Measurements from ENCODE around the gene STXBP5.

The STXBP5 gene

DNA sequence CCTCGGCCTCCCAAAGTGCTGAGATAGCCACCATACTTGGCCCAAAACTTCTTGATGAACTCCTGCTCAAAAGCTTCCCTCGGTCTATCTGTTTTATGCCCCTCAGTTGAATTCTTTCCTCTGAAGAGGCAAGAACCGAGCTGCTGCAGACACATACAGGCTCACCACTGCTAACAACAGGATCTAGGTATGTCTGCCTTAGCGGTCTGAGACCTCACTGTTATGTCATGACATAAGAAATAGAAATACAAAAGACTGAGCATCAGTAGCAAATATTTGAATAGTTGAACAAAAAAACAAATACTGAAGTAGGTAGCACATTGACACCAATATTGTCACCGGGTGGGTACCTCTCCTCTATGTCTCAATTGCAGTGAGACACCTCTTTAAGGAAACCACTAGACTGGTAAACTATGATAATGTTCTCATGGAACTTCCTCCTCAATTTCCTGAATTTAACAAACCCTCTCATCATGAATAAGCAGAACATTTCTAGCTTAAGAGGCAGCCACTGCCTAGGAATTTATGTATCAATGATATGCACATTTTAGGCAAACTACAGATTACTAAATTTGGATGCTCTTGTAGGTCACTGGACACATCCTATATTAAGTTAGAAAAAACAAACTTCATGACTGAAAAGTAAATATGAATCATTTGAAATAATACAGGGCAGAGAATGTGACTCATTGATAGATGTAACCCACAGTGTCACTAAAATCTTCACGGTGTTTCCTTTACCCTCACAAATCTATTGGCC lies 9.4 kb upstream of the STXBP5 start:
- TF ChIP-seq, protein P1, sequence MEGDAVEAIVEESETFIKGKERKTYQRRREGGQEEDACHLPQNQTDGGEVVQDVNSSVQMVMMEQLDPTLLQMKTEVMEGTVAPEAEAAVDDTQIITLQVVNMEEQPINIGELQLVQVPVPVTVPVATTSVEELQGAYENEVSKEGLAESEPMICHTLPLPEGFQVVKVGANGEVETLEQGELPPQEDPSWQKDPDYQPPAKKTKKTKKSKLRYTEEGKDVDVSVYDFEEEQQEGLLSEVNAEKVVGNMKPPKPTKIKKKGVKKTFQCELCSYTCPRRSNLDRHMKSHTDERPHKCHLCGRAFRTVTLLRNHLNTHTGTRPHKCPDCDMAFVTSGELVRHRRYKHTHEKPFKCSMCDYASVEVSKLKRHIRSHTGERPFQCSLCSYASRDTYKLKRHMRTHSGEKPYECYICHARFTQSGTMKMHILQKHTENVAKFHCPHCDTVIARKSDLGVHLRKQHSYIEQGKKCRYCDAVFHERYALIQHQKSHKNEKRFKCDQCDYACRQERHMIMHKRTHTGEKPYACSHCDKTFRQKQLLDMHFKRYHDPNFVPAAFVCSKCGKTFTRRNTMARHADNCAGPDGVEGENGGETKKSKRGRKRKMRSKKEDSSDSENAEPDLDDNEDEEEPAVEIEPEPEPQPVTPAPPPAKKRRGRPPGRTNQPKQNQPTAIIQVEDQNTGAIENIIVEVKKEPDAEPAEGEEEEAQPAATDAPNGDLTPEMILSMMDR (conservative IDR thresholded peaks at IDR 0.05), result no peak
- no peak for TF ChIP-seq ZFX (IDR thresholded peaks at IDR 0.05)
- no peak overlapping the region; the same call in 1 of the 2 replicates for H3K27ac ChIP-seq

DNA sequence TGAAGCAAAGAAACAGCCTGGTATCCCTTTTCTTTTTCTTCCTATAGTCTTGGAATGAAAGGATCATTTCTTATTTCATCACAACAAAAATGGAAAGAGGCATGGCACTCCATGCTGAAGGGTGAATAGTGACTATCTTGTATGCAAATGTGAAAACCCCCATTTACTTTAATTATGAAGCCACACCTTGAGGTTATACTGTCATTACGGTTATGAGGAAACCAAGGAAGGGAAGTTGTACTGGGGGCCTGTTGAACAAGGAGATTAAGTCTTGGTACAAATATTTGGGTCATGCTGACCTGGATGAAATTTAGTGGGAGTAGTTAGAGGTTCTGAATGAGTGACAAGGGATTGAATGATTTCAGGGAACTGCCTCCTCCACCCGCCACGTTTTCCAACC lies 8.7 kb upstream of the STXBP5 start:
- no peak overlapping the region for H3K27ac ChIP-seq
- no peak for TF ChIP-seq ZFX (IDR thresholded peaks at IDR 0.05)

DNA sequence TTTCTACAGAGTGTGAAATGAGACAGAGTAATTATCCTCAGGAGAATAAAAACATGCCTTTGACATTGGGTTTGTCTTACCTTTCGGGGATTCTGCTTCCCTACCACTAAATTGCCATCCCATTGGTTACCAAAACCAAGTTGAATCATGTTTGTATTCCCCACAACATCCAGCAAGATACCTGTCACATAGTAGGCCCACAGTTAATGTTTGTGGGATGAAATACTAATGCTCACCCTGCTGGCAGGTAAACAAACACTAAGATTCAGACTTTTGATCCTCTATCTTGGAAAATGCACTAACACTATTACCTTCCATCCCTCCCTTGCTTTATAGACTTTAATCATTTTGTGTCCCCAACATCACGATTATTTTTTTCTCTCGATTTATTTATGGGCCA lies 8.2 kb upstream of the STXBP5 start:
- no peak overlapping the region for H3K27ac ChIP-seq
- no peak for TF ChIP-seq ZFX (IDR thresholded peaks at IDR 0.05)
- TF ChIP-seq, protein P1 (conservative IDR thresholded peaks at IDR 0.05), result no peak

DNA sequence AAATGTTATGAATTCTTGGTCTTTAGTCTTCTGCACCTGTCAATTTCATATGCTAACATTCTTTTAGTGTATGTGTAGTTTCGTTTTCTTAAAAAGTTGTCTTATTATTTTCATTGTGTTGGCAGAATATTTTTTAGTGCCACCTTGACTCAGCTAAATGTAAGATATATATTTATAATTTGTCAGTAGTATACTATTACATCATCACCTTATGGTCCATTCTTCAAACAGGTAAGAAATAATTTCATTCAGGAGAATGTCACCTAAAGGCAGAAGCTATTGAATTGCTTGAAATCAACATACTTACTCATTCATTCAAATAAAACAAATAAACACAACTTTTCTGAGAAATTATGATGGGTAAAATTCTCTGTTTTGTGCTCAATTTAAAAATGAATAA lies 3.5 kb upstream of the STXBP5 start:
- TF ChIP-seq ZFX (IDR thresholded peaks at IDR 0.05), result no peak
- TF ChIP-seq, protein P1 (conservative IDR thresholded peaks at IDR 0.05), result no peak
- no peak overlapping the region for H3K27ac ChIP-seq

DNA sequence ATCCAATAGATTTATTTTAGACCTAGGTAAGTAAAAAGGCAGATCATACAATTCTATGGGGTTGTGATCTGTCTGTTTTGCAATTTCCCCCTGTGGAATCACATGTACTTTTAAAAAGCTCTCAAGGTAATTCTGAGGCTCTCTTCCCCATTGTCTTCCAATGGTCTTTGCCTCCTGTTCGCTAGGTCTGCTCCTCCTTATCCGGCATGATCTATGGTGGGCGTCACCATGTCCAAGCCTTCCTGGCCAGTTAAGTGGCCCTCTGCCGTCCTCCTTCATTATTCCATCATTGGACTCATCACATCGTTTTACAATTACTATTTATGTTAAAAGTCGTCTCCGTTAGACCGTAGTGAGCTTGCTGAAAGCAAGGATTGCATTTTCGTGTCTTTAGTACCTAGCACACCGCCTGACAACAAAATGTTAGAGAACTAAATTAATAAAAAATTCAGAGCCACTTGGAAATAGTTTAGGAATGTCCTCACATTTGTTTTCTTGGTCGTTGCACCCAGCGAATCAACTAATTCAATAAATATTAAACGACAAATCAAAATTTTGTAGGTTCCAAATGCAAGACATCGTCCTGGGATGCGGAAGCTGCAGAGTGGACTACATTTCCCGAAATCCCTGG lies 2.2 kb upstream of the STXBP5 start:
- TF ChIP-seq ZFX (IDR thresholded peaks at IDR 0.05), result no peak
- peak overlapping the region; percentile 93 for H3K27ac ChIP-seq

DNA sequence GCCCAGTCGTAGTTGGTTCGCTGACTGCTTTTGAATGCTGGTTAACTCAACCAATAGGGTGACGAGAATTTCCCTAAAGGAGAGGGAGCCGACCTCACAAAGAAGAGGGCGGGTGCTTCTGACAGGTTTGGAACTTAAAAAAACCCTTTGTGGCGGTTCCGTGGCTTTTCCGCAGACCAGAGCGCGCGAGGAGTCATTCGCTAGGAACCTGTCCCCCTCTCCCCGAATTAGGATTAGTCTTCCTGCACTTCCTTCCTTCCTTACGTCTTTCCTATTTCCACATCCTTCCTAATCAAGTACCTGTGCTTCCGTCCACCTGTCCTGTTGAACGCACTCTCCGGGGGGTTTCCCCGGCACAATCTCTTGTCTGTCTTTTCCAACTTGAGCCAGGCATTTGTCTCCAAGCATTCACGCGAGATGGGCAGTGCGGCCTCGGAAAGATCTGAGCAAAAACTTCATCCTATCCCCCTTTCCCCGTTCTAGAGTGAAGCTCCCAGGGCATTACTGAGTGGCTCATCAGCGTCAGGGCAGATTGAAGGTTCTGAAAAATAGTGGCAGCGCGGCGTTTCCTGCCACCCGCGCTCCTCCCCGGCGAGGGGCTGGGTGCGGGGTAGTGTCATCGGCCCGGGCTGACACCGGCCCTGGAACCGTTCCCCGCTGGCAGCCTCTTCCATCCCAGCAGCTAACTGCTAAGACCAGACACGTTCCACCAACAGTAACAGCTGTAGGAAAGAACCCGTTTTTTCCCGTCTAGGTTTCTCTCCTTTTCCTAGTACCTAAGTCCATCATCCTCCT lies 1.5 kb upstream of the STXBP5 start:
- TF ChIP-seq, protein P1 (conservative IDR thresholded peaks at IDR 0.05), result no peak
- no peak for TF ChIP-seq ZFX (IDR thresholded peaks at IDR 0.05)
- H3K27ac ChIP-seq, result peak overlapping the region; percentile 93

DNA sequence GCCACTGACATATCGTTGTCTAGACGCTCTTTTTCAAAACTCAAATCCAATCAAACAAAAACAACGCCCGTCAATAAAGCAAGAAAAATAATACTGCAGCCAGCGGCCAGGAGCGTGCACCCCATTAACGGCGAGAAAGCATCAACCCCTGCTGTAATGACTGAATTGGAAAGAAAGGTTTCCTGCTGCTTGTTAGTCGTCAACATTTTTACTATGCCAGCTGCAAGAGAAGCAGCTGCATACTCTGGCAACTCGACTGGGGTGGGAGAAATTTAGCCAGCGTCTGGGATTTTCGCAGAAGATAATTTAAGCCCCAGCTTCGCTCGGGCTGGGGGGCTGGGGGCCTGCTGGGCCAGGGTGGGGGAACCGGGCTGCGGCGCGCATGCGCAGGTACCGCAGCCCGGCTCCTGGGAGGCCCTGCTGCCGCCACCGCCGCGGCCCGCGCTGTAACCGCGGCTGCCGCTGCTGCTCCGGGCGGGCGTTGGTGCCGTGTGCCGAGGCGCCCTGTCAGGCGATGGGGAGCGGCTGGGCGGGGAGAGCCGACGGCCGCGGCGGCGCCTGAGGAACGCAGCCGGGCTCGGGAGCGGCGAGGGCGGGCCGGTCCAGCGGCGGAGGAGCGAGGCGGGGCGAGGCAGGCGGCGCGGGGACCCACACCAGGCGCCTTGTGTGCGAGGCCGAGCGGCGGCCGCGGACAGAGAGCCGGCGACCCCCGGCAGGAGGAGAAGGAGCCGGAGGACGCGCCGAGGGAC lies 732 bp upstream of the STXBP5 start:
- TF ChIP-seq, protein P1 (conservative IDR thresholded peaks at IDR 0.05), result no peak
- peak; percentile 69 for TF ChIP-seq ZFX (IDR thresholded peaks at IDR 0.05)
- peak overlapping the region; percentile 93 for H3K27ac ChIP-seq
